Suprapubic skin (tissue), 4 donors: ENCODE measurements around the gene SLAMF1. TPM values are rescaled to one million over a fixed set of nuclear protein-coding genes. Genes with fewer than 3 reads are reported as not detected.
A peak's percentile ranks its signal among the peaks of the same experiment; 100 is the strongest.
"Not testable (repeated sequence)": the region's sequence is repeated elsewhere in the genome, so short reads cannot be mapped to it uniquely, and the experiment has no call there.

ENCODE experiments used
- DNase-seq, 2 donors: peaks; one replicate each; pipeline ENCODE4 v3.0.0-alpha.2; 2019; ENCODE audit warnings: low spot score in 2 of 2
- H3K27ac ChIP-seq: fragments of 200-600 bp; sonication (generic); one replicate; pipeline ENCODE4 v1.5.1; 2019
- H3K27me3 ChIP-seq: fragments of 200-600 bp; sonication (generic); one replicate; pipeline ENCODE4 v1.5.1; 2019
- H3K36me3 ChIP-seq: fragments of 200-600 bp; sonication (generic); one replicate; pipeline ENCODE4 v1.5.1; 2019
- H3K4me1 ChIP-seq: fragments of 200-600 bp; sonication (generic); one replicate; pipeline ENCODE4 v1.5.1; 2019
- H3K4me3 ChIP-seq: fragments of 200-600 bp; sonication (generic); one replicate; pipeline ENCODE4 v1.5.1; 2019; ENCODE audit warnings: mild to moderate bottlenecking
- H3K9me3 ChIP-seq: fragments of 200-600 bp; sonication (generic); one replicate; pipeline ENCODE4 v1.5.1; 2019
- EP300 ChIP-seq: sonication (generic); formaldehyde crosslinking; IDR thresholded peaks from one replicate; pipeline ENCODE4 v1.6.1; 2017; ENCODE audit warnings: antibody characterized with exemption
- POLR2A ChIP-seq, 2 donors: fragments of 450-650 bp; IDR thresholded peaks; one replicate each; pipeline ENCODE4 v1.6.1; 2017; ENCODE audit warnings: antibody characterized with exemption in 2 of 2, mild to moderate bottlenecking in 2 of 2, moderate library complexity in 2 of 2
- POLR2AphosphoS5 ChIP-seq, 3 donors: sonication (generic); formaldehyde crosslinking; IDR thresholded peaks; one replicate each; pipeline ENCODE4 v1.6.1; 2017; ENCODE audit warnings: antibody characterized with exemption in 3 of 3
- WGBS: methylation state at CpG from one replicate; pipeline ENCODE4 v1.1.5; 2018; 5-methylcytosine and 5-hydroxymethylcytosine counted together
- total RNA-seq, 4 donors: library from RNA; depleted of rRNA; stranded (reverse); fragments of >200 nt; gene quantifications; one replicate each; pipeline ENCODE4 v1.1.0, GENCODE V29; 2016
- TF ChIP-seq, protein P1 (sequence below), 2 donors: fragments of 200-600 bp in 1 of 2; fragments of 450-650 bp in 1 of 2; sonication (generic) in 1 of 2; IDR thresholded peaks; one replicate each; pipeline ENCODE4 v1.5.1; 2016 to 2019; ENCODE audit warnings: antibody characterized with exemption in 2 of 2, mild to moderate bottlenecking in 1 of 2, moderate library complexity in 1 of 2

The SLAMF1 gene, protein sequence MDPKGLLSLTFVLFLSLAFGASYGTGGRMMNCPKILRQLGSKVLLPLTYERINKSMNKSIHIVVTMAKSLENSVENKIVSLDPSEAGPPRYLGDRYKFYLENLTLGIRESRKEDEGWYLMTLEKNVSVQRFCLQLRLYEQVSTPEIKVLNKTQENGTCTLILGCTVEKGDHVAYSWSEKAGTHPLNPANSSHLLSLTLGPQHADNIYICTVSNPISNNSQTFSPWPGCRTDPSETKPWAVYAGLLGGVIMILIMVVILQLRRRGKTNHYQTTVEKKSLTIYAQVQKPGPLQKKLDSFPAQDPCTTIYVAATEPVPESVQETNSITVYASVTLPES
- total RNA-seq: not detected

DNA sequence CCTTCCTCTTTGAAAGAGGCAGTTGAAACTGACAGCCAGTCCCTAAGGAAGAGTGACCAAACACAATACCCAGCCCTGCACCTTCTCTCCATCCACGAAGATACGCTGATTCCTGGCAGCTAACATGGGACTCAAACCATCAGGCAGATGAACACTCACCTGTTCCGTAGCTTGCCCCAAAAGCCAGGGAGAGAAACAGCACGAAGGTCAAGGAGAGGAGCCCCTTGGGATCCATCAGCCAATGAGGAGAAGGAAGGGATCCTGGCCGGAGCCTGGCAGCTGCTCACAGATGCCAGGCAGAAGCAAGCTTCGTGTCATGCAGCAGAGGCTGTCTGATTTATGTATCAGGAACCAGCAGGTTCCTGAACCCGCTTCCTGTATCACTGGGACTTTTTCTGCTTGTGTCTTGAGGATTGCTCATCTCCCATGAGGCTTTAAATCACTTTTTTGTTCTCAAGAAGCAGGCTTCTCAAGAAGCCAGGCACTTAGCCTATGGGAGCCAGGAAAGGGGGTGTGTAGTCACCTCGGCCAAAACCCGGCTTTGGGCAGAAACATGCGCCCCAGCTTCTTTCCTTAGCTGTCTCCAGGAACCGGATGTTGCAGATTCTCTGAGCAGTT lies at the start of gene SLAMF1:
TSS of gene SLAMF1 (minus strand) at position 334 of the 618 bp plus-strand sequence. CDS start at position 235, 99 bp downstream.
- no peak within 1 kb of the TSS for H3K27ac ChIP-seq
- H3K4me3 ChIP-seq: peak within 1 kb of the TSS; percentile 2
- WGBS: 49% methylated on average over 11 of the region's 11 CpGs

DNA sequence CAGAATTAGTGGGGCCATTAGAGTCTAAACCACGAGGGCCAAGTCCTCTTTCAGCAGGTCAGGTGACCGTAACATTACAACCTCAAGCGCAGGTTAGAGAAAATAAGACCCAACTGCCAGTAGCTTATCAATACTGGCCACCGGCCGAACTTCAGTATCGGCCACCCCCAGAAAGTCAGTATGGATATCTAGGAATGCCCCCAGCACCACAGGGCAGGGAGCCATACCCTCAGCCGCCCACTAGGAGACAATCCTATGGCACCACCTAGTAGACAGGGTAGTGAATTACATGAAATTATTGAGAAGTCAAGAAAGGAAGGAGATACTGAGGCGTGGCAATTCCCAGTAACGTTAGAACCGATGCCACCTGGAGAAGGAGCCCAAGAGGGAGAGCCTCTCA lies 45.5 kb upstream of the SLAMF1 start:
- not testable (repeated sequence) for DNase-seq, H3K9me3 ChIP-seq, H3K4me3 ChIP-seq, H3K27ac ChIP-seq, H3K27me3 ChIP-seq, H3K36me3 ChIP-seq, H3K4me1 ChIP-seq
- WGBS: 89% methylated on average over 10 of the region's 10 CpGs

More for the DNA sequence above, at the start of gene SLAMF1:
- no peak for TF ChIP-seq POLR2A (IDR thresholded peaks at IDR 0.05)
- TF ChIP-seq POLR2AphosphoS5 (IDR thresholded peaks at IDR 0.05): no peak
- TF ChIP-seq, protein P1, sequence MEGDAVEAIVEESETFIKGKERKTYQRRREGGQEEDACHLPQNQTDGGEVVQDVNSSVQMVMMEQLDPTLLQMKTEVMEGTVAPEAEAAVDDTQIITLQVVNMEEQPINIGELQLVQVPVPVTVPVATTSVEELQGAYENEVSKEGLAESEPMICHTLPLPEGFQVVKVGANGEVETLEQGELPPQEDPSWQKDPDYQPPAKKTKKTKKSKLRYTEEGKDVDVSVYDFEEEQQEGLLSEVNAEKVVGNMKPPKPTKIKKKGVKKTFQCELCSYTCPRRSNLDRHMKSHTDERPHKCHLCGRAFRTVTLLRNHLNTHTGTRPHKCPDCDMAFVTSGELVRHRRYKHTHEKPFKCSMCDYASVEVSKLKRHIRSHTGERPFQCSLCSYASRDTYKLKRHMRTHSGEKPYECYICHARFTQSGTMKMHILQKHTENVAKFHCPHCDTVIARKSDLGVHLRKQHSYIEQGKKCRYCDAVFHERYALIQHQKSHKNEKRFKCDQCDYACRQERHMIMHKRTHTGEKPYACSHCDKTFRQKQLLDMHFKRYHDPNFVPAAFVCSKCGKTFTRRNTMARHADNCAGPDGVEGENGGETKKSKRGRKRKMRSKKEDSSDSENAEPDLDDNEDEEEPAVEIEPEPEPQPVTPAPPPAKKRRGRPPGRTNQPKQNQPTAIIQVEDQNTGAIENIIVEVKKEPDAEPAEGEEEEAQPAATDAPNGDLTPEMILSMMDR (IDR thresholded peaks at IDR 0.05): no peak
- no peak for DNase-seq
- no peaks in the 10 kb centered on the region for H3K27me3 ChIP-seq
- H3K4me1 ChIP-seq: peaks cover 4% of the 10 kb centered on the region
- H3K9me3 ChIP-seq: no peaks in the 10 kb centered on the region
- H3K36me3 ChIP-seq: no peaks in the 10 kb centered on the region

DNA sequence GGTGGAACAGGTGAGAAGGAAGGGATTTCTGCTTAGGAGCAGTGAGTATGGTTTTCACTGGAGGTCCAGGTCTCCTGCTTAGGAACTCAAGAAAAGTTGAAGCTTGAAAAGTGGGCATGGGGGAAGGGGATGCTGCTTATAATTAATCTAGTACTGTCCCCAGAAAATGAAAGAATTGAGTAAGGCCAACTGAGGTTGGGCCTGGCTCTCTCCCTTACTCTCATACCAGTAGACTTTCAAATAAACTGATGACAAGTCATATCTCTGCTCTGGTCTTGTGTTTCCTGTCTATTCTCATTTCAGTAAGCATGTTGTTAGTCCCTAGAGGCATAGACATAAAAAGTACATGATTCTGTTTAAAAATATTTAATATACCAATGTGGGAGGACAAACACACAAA lies 38.4 kb upstream of the SLAMF1 start:
- no peak for TF ChIP-seq POLR2AphosphoS5 (IDR thresholded peaks at IDR 0.05)
- no peak for TF ChIP-seq EP300
- TF ChIP-seq POLR2A (IDR thresholded peaks at IDR 0.05): no peak
- TF ChIP-seq, protein P1 (IDR thresholded peaks at IDR 0.05): no peak
- no peaks in the 10 kb centered on the region for H3K9me3 ChIP-seq
- H3K4me1 ChIP-seq: peaks cover 2% of the 10 kb centered on the region
- no peak overlapping the region for H3K4me3 ChIP-seq
- H3K36me3 ChIP-seq: no peaks in the 10 kb centered on the region
- H3K27ac ChIP-seq: no peak overlapping the region
- no peaks in the 10 kb centered on the region for H3K27me3 ChIP-seq
- no peak for DNase-seq

DNA sequence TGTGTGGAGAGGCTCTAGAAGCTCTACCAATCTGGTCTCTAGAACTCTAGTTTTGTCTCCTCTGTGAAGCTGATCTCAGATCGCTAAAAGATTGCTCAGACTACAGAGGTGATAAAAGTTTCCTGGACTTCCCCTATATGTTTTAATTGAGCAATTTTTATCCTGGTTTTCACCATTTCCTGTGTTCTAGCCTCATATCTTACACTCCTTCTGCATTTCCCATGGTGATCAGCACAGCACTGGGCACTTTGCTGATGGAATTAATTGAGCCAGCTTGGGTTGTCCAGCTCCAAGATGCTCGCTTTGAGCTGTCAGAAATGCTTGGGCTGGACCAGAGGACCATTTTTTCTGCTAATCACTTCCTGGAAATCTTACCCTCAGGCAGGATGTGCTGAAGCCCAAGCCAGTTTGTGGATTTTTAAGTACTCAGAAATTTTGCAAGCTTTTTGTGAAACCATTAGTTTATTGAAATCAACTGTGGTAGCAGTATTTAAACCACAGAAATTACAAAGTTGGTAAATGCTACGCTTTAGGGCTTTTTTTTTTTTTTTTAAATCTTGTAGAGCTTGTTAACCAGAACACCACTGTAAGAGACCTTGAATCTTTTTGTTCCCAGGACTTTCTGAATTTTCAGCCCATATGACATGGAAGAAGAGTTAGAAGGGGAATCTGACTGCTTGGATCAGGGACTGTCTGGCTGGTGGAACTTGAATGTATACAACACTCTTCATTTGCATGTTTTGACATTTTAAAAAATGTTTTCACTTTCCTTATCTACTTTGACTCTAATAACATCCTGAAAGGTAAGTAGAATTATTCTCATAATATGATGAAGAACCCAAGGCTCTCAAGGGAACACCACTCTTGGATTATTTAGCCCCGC lies 36.4 kb upstream of the SLAMF1 start:
- DNase-seq: no peak
- no peaks in the 10 kb centered on the region for H3K9me3 ChIP-seq
- no peak for TF ChIP-seq POLR2AphosphoS5 (IDR thresholded peaks at IDR 0.05)
- no peak for TF ChIP-seq EP300
- TF ChIP-seq, protein P1 (IDR thresholded peaks at IDR 0.05): no peak
- no peak for TF ChIP-seq POLR2A (IDR thresholded peaks at IDR 0.05)
- no peaks in the 10 kb centered on the region for H3K36me3 ChIP-seq
- H3K27me3 ChIP-seq: no peaks in the 10 kb centered on the region
- no peaks in the 10 kb centered on the region for H3K4me1 ChIP-seq
- 48% methylated on average over 4 of the region's 4 CpGs for WGBS
- H3K27ac ChIP-seq: no peak overlapping the region
- no peak overlapping the region for H3K4me3 ChIP-seq

DNA sequence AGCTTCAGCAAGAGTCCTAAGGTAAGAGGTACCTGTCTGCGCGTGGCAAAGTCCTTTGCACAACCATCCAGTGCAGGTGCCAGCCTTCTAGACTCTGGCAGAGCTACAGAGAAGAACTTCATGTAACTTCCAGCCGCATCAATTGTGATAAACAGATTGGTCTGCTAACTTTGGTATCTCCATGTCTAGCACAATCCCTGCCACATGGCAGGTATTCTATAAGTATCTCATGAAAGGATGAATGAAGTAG lies 35.0 kb upstream of the SLAMF1 start:
- no peaks in the 10 kb centered on the region for H3K36me3 ChIP-seq
- H3K27me3 ChIP-seq: no peaks in the 10 kb centered on the region
- no peak for DNase-seq
- no peaks in the 10 kb centered on the region for H3K4me1 ChIP-seq
- no peaks in the 10 kb centered on the region for H3K9me3 ChIP-seq
- 100% methylated on average over 3 of the region's 3 CpGs for WGBS
- no peak overlapping the region for H3K4me3 ChIP-seq
- no peak overlapping the region for H3K27ac ChIP-seq
- TF ChIP-seq POLR2A (IDR thresholded peaks at IDR 0.05): no peak
- TF ChIP-seq POLR2AphosphoS5 (IDR thresholded peaks at IDR 0.05): no peak
- TF ChIP-seq, protein P1 (IDR thresholded peaks at IDR 0.05): no peak
- no peak for TF ChIP-seq EP300
